Trophoblast cell (in vitro differentiated cells and primary cell): Measurements from ENCODE around the gene SCARF1.
A peak's percentile ranks its signal among the peaks of the same experiment; 100 is the strongest.

Experiments used
- DNase-seq, 2 donors: peaks; one replicate each; pipeline ENCODE4 v3.0.0-alpha.2; 2016
- H2AFZ ChIP-seq: 2 replicates; pipeline ENCODE4 v1.6.1; 2013; ENCODE audit warnings: low read length, moderate library complexity, mild to moderate bottlenecking; ENCODE audit not compliant: insufficient read depth, poor library complexity
- H2AK5ac ChIP-seq: 2 replicates; pipeline ENCODE4 v1.6.1; 2013; ENCODE audit warnings: mild to moderate bottlenecking, low read length
- H2BK120ac ChIP-seq: 2 replicates; pipeline ENCODE4 v1.6.1; 2013; ENCODE audit warnings: low read length, mild to moderate bottlenecking, moderate library complexity; ENCODE audit not compliant: insufficient read depth, poor library complexity
- H2BK12ac ChIP-seq: 2 replicates; pipeline ENCODE4 v1.6.1; 2013; ENCODE audit warnings: mild to moderate bottlenecking, low read length, moderate library complexity
- H2BK5ac ChIP-seq: 2 replicates; pipeline ENCODE4 v1.6.1; 2013; ENCODE audit warnings: low read length, low read depth, moderate library complexity, mild to moderate bottlenecking; ENCODE audit not compliant: poor library complexity
- H3K14ac ChIP-seq: 2 replicates; pipeline ENCODE4 v1.6.1; 2013; ENCODE audit warnings: mild to moderate bottlenecking, low read length
- H3K18ac ChIP-seq: 2 replicates; pipeline ENCODE4 v1.6.1; 2013; ENCODE audit warnings: mild to moderate bottlenecking, low read length
- H3K23ac ChIP-seq: 2 replicates; pipeline ENCODE4 v1.6.1; 2013; ENCODE audit warnings: low read length
- H3K27ac ChIP-seq: 2 replicates; pipeline ENCODE4 v1.5.1; 2013; ENCODE audit warnings: low read depth, mild to moderate bottlenecking, inconsistent platforms, low read length, moderate library complexity
- H3K27me3 ChIP-seq: 2 replicates; pipeline ENCODE4 v1.6.1; 2013; ENCODE audit warnings: inconsistent platforms, mild to moderate bottlenecking, low read length, moderate library complexity; ENCODE audit not compliant: insufficient read depth
- H3K36me3 ChIP-seq, 2 experiments: 1 replicate in 1 of 2; 2 replicates in 1 of 2; pipeline ENCODE4 v1.6.1; 2013; ENCODE audit warnings: low read length in 2 of 2, mild to moderate bottlenecking in 2 of 2, moderate library complexity in 1 of 2; ENCODE audit not compliant: insufficient read depth in 2 of 2, control insufficient read depth in 1 of 2
- H3K4ac ChIP-seq: 2 replicates; pipeline ENCODE4 v1.6.1; 2013; ENCODE audit warnings: low read depth, mild to moderate bottlenecking, low read length, moderate library complexity
- H3K4me1 ChIP-seq, 2 experiments: 1 replicate in 1 of 2; 2 replicates in 1 of 2; pipeline ENCODE4 v1.6.1; 2013; ENCODE audit warnings: low read length in 2 of 2, mild to moderate bottlenecking in 2 of 2, moderate library complexity in 1 of 2; ENCODE audit not compliant: insufficient read depth in 2 of 2, control insufficient read depth in 1 of 2
- H3K4me2 ChIP-seq: 2 replicates; pipeline ENCODE4 v1.6.1; 2013; ENCODE audit warnings: inconsistent platforms, mild to moderate bottlenecking, low read length, moderate library complexity
- H3K4me3 ChIP-seq: 2 replicates; pipeline ENCODE4 v1.5.1; 2013; ENCODE audit warnings: mild to moderate bottlenecking, low read depth, low read length, inconsistent platforms
- H3K79me1 ChIP-seq: one replicate; pipeline ENCODE4 v1.6.1; 2013; ENCODE audit warnings: low read length
- H3K79me2 ChIP-seq: 2 replicates; pipeline ENCODE4 v1.6.1; 2013; ENCODE audit warnings: low read length, mild to moderate bottlenecking; ENCODE audit not compliant: control insufficient read depth, insufficient read depth, poor library complexity
- H3K9ac ChIP-seq: 2 replicates; pipeline ENCODE4 v1.6.1; 2013; ENCODE audit warnings: mild to moderate bottlenecking, low read length
- H3K9me3 ChIP-seq: 2 replicates; pipeline ENCODE4 v1.6.1; 2013; ENCODE audit warnings: low read depth, mild to moderate bottlenecking, control low read depth, inconsistent platforms, low read length; ENCODE audit not compliant: insufficient read depth
- H4K12ac ChIP-seq: 2 replicates; pipeline ENCODE4 v1.6.1; 2013; ENCODE audit warnings: low read depth, mild to moderate bottlenecking, low read length, moderate library complexity
- H4K8ac ChIP-seq: 2 replicates; pipeline ENCODE4 v1.6.1; 2013; ENCODE audit warnings: low read depth, mild to moderate bottlenecking, low read length, moderate library complexity
- H4K91ac ChIP-seq: one replicate; pipeline ENCODE4 v1.6.1; 2013; ENCODE audit warnings: low read depth, mild to moderate bottlenecking, low read length, moderate library complexity
- WGBS: extraction: QIAGEN DNeasy Blood & Tissue Kit; methylation state at CpG from one replicate; pipeline ENCODE4 v1.1.7; 2013; ENCODE audit warnings: missing lambda C conversion rate; ENCODE audit not compliant: insufficient read length, insufficient coverage; ENCODE audit errors: extremely low coverage; 5-methylcytosine and 5-hydroxymethylcytosine counted together

SCARF1 gene

DNA sequence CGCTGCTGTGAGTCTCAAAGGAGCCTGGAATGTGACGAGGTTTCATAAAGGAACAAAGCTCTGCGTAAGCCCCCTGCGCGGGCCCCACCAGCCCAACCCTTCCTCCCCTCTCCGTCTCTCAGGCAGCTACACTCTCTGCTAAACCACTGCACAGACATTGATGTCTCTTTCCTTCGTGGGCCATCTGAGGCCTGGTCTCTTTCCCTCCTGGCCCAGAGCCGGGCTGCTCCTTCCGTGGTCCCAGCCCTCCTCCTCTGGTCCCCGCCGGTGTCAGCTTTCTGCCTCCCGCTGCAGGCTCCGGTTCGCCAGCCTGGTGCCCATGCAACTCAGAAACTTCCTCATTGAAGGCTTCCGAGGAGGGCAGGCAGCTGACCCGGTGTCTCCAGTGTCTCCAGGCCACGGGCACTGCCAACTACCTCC is 7.4 kb downstream of the SCARF1 start:
- peak overlapping the region; percentile 20 for H2BK12ac ChIP-seq
- H3K4me1 ChIP-seq, result peaks cover 8 to 15% of the 10 kb centered on the region in 2 experiments
- peak overlapping the region; percentile 77 for H4K91ac ChIP-seq
- H3K18ac ChIP-seq, result no peak overlapping the region
- no peaks in the 10 kb centered on the region for H3K9me3 ChIP-seq
- no peak overlapping the region for H3K4me3 ChIP-seq
- no peak overlapping the region for H4K12ac ChIP-seq
- no peak overlapping the region for H3K23ac ChIP-seq
- H2BK120ac ChIP-seq, result peak overlapping the region; percentile 37
- H3K36me3 ChIP-seq, result no peaks in the 10 kb centered on the region
- no peak overlapping the region for H3K9ac ChIP-seq
- peaks cover 2% of the 10 kb centered on the region for H3K79me1 ChIP-seq
- H3K4ac ChIP-seq, result no peak overlapping the region
- DNase-seq, result no peak
- H2BK5ac ChIP-seq, result no peak overlapping the region
- no peaks in the 10 kb centered on the region for H3K27me3 ChIP-seq
- H4K8ac ChIP-seq, result peak overlapping the region; percentile 55
- H3K14ac ChIP-seq, result no peak overlapping the region
- WGBS, result no CpG with 5 or more reads among the region's 17 CpGs
- H2AFZ ChIP-seq, result no peak overlapping the region
- H3K27ac ChIP-seq, result no peak overlapping the region
- H3K4me2 ChIP-seq, result no peak overlapping the region
- H2AK5ac ChIP-seq, result no peak overlapping the region
- no peaks in the 10 kb centered on the region for H3K79me2 ChIP-seq

GRCh38 chr17:1636732-1637285 is 8.7 kb downstream of the SCARF1 start:
- no peak overlapping the region for H4K12ac ChIP-seq
- no peaks in the 10 kb centered on the region for H3K79me2 ChIP-seq
- H3K9me3 ChIP-seq, result no peaks in the 10 kb centered on the region
- peak overlapping the region; percentile 23 for H2AK5ac ChIP-seq
- H3K23ac ChIP-seq, result no peak overlapping the region
- H2BK5ac ChIP-seq, result no peak overlapping the region
- H4K8ac ChIP-seq, result no peak overlapping the region
- no peak overlapping the region for H3K27ac ChIP-seq
- DNase-seq, result no peak
- H3K4me1 ChIP-seq, result peaks cover 8 to 15% of the 10 kb centered on the region in 2 experiments
- H3K27me3 ChIP-seq, result no peaks in the 10 kb centered on the region
- WGBS, result no CpG with 5 or more reads among the region's 15 CpGs
- peak overlapping the region; percentile 23 for H4K91ac ChIP-seq
- no peak overlapping the region for H2BK12ac ChIP-seq
- H3K4me2 ChIP-seq, result no peak overlapping the region
- H3K36me3 ChIP-seq, result no peaks in the 10 kb centered on the region
- no peak overlapping the region for H3K18ac ChIP-seq
- no peak overlapping the region for H2AFZ ChIP-seq
- H3K4me3 ChIP-seq, result no peak overlapping the region
- H2BK120ac ChIP-seq, result no peak overlapping the region
- H3K4ac ChIP-seq, result no peak overlapping the region
- peaks cover 2% of the 10 kb centered on the region for H3K79me1 ChIP-seq
- no peak overlapping the region for H3K9ac ChIP-seq
- H3K14ac ChIP-seq, result no peak overlapping the region

DNA sequence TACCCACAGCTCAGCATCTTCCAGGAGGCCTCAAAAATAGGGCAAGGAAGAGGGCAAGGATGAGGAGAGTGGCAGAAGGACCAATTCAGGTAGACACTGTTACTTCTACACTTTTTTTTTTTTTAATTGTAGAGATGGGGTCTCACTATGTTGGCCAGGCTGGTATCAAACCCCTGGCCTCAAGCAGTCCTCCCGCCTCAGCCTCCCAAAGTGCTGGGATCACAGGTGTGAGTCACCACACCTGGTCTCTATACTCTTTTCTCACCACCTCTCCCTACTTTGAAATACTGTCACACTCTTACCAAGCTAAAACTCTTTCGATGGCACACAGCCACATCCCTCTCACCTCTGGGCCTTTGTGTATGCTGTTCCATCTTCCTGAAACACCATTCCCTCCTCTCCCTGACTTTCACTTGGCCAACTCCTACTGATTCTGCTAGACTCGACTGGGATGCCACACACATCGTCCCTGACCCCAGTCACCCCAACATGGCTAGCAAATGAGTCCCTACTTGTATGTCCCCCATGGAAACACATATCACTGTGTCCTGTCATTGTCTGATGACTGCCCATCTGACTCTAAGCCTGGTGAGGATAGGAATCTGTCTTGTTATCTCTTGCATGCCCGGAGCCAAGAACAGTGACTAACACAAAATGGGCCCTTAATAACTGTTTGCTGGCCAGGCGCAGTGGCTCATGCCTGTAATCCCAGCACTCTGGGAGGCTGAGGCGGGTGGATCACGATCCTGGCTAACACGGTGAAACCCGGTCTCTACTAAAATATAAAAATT is 9.7 kb downstream of the SCARF1 start:
- Histone ChIP-seq H4K8ac (no peak overlapping the region), H2AK5ac (no peak overlapping the region), H3K4me1 (peaks cover 8 to 15% of the 10 kb centered on the region in 2 experiments), H4K12ac (no peak overlapping the region), H3K9ac (no peak overlapping the region), H3K9me3 (no peaks in the 10 kb centered on the region), H2BK12ac (no peak overlapping the region), H2BK5ac (no peak overlapping the region), H2AFZ (no peak overlapping the region), H3K27ac (no peak overlapping the region), H3K14ac (no peak overlapping the region), H3K27me3 (no peaks in the 10 kb centered on the region), H3K79me1 (peaks cover 2% of the 10 kb centered on the region), H3K23ac (no peak overlapping the region), H4K91ac (no peak overlapping the region), H3K4me2 (no peak overlapping the region), H3K18ac (no peak overlapping the region), H3K79me2 (no peaks in the 10 kb centered on the region), H2BK120ac (no peak overlapping the region), H3K36me3 (no peaks in the 10 kb centered on the region), H3K4me3 (no peak overlapping the region), H3K4ac (no peak overlapping the region)
- no CpG with 5 or more reads among the region's 10 CpGs for WGBS
- DNase-seq, result peak; percentile 70 to 78

- Histone ChIP-seq H3K4me2 (no peak overlapping the region), H3K27ac (no peak overlapping the region), H3K9me3 (no peaks in the 10 kb centered on the region), H3K14ac (no peak overlapping the region), H3K23ac (no peak overlapping the region), H3K79me1 (peaks cover 2% of the 10 kb centered on the region), H4K91ac (no peak overlapping the region), H2AFZ (no peak overlapping the region), H3K4me3 (no peak overlapping the region), H3K79me2 (no peaks in the 10 kb centered on the region), H4K8ac (no peak overlapping the region), H3K9ac (no peak overlapping the region), H2BK12ac (no peak overlapping the region), H4K12ac (no peak overlapping the region), H3K18ac (no peak overlapping the region), H3K4me1 (peaks cover 8 to 15% of the 10 kb centered on the region in 2 experiments), H3K36me3 (no peaks in the 10 kb centered on the region), H2AK5ac (no peak overlapping the region), H3K4ac (no peak overlapping the region), H2BK5ac (no peak overlapping the region), H3K27me3 (no peaks in the 10 kb centered on the region), H2BK120ac (no peak overlapping the region)
- no peak for DNase-seq
- WGBS, result no CpG with 5 or more reads among the region's 45 CpGs
Observed at GRCh38 chr17:1634841-1635650, 10.5 kb downstream of the SCARF1 start.
